HG03039 (cell line): Measurements from ENCODE around the gene DNAJB11.
"Not testable (repeated sequence)": the region's sequence is repeated elsewhere in the genome, so short reads cannot be mapped to it uniquely, and the experiment has no call there.

ENCODE experiments used
- ATAC-seq: cut with Tn5 transposase; IDR thresholded peaks from one replicate; pipeline ENCODE4 v1.9.1; 2021; ENCODE audit warnings: mild to moderate bottlenecking, moderate library complexity; ENCODE audit not compliant: unreplicated experiment

The DNAJB11 gene

DNA sequence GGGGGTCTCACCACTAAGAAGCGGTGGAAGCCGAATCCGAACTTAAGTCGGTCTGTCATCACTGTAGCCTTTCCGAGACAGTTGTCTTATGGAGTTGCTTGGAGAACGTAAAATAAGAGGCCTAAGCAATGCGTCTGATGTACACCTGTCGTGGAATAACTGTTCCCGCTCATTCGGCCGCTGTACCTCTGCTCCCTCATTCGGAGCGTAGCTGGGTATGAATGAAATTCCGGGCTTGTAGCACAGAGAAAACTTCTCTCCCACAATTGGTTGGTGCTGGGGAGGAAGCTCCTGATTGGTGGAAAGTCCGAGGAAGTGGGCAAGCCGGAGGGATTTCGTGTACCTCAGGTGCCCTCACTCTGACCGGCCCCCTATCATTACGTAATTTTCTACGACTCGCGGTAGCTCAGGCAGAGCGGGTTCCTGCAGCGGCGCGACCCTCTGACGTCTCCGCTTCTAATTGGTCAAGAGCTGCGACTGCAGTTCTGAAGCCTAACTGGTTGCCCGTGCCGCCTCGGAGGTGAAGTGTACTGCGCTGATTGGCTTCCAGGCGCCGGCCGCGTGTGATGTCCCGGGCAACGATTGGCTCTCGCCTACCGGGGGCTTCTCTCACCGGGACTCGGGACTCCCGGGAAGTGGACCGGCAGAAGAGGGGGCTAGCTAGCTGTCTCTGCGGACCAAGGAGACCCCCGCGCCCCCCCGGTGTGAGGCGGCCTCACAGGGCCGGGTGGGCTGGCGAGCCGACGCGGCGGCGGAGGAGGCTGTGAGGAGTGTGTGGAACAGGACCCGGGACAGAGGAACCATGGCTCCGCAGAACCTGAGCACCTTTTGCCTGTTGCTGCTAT, at the start of gene DNAJB11:
DNAJB11 (plus strand) TSS at position 625 of the 845 bp plus-strand sequence; CDS start at position 803, 178 bp downstream.
- peak; percentile 88 for ATAC-seq

DNA sequence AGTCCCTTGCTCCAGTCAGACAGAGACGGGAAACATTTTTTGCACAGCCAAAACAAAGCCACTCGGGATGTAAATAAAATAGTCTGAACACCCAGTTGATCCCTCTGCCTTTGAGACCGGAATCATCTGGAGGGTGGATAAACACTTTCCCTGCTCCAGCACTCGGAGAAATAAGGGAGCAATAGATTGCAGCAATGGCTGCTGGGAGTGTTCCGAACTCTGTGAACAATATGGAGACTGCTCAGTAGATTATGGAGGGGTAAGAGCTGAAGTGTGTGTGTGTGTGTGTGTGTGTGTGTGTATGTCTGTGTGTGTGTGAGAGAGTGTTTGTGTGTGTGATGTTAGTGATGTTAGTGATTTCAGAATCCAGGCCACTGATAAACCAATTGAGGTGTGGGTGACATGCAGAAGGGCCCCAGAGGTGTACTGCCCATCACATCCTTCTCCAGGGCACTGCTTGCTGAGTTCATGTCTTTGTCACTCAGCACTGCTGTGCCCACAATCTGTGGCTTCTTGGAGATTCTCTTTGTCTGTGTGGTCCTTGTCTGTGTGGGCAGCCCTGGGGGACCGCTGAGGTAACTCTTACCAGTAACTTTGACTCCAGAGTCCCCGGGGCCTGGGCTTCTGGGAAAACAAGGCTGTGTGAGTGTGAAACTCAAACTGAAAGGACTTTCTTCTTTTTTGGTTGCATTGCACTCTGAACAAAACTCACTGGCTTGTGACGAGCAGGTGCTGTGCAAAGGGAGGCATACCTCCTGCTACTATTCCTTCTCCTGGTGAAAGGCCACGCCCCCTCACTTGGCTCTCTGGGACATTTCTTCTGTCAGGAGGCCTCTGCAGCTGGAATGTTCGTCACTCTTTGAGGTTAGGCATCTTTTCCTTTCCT, 49.3 kb upstream of the DNAJB11 start:
- peak; percentile 52 for ATAC-seq

DNA sequence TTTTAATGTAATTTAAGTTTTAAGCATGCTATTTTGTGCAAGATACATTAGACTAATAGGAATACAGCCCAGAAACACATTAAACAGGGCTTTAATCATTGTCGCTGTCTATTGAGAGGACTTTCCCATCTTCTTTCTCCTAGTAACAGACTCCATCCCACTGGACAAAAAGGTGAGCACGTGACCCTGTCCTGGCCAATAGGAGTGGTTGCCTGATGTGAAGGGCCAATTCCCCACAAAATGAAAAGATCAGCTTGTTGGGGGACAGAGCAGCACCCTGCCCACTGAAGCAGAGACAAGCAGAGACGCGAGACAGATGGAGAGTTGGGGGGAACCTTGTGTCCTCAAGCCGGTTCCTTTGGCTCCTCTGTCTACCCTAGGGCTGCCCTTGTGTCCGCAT, 47.5 kb upstream of the DNAJB11 start:
- ATAC-seq = no peak

DNA sequence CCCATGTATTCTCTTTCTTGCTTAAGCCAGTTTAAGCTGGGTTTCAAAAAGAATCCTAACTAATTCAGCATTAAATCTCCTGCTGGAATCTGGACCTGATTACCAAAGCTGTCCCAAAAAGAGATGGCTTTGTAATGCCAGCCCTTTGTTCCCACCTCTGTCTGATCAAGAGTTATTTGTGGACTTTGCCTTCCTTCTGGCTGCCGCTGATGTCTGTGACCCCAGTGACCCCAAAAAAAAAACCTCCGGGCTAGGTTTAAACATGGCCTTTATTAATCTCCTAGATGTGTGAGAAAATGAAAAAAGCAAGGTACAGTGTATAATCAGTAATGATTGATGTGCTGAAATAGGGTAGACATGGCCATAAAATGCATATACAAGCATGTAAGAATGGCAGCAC, 47.1 kb upstream of the DNAJB11 start:
- ATAC-seq = no peak

DNA sequence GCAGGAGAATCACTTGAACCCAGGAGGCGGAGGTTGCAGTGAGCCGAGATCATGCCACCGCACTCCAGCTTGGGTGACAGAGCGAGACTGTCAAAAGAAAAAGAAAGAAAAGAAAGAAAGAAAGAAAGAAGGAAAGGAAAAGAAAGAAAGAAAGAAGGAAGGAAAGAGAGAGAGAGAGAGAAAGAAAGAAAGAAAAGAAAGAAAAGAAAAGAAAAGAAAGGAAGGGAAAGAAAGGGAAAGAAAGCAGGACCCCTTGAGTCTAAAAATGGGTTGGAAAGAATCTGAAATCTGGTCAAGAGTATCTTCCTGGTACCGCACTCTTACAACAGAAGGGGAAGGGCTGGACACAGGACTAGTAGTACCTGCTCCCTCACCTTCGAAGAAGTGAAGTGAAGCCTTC, 45.9 kb upstream of the DNAJB11 start:
- no peak for ATAC-seq

DNA sequence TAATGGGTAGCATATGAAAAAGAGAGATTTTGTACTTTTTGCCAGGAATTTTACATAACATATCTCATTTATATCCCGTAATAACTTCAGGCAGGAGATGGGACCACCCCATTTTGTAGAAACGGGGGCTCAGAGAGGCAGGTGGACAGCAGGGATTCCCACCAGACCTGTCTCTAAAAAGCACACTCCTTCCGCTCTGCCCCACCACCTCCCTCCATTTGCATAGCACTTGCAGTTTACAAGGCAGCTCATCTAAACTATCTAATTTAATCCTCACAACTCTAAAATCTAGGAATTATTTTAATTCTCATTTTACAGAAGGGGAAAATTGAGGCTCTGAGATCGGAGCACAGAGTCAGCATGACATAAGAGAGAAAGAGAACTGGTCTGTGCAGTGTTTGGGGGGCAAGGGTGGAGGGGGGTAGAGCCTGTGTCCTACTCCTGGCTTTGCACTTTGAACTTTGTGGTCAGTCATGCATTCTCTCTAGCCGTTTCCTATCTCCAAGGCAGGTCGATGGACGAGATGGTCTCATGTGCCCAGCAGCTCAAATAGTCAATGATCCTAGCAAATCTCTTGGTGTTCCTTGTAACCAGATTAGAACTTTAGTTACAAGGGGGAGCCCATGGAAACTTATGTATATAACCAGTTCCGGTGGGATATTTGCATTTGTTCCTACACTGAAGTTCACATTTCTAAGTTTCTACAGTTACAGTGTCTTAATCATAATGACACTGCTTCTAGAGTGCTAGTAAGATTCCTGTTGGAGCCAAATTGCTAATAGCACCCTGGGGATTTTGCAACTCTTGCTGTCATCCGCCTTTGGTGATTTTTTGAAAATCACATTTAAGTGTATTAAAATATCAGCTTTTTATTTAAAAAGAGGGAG, 44.9 kb upstream of the DNAJB11 start:
- no peak for ATAC-seq

DNA sequence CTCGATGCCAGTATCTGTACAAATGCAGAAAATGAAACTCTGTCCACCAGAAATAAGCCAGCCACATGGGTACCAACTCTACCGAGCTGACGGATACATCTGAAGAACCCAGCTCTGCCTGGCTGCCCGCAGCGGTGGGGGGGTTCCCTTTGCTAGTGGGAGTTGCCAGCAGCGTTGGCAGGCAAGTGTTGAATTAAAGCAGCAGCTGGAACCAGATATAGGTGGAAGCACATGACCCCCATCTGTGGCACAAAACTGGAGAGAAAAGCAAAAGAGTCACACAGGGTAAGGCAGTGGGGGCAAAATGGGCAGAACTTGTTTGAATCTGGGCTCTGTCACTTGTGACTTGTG, 44.3 kb upstream of the DNAJB11 start:
- ATAC-seq = no peak

DNA sequence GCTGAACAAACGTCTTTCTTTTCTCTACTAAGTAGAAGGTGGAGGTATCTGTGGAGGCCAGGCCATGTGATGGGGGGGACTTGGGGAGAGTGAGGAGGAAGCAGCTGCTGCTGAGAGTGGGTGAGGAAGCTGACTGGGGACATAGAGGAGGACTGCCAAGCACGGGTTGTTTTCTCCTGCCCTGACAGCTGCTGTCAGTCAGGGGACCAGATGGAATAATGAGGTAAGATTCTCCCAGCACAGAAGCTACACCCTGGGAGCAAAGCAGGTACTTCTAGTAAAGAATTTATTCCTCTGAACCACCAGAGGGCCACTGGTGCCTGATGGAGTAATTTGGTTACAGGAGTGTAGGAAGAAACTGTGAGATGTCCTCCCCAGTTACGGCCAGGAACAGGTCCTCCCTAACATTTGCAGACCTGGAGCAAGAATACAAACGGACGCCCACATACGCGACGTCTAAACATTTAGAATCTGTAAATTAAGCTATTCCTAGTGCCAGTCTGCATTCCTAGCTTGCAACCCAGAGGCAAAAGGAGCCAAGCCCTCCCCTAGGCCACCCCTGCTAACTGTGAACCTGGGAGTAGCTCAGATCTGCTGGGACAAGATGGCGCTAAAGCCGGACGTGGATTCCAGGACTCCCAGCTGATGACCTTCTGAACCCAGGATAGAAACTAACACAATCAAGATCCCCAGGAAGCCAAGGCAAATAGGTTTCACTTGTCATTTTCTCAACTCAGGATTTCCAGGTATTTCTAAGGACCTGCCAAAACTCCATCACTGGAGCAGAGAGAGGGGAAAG, 41.1 kb upstream of the DNAJB11 start:
- no peak for ATAC-seq

DNA sequence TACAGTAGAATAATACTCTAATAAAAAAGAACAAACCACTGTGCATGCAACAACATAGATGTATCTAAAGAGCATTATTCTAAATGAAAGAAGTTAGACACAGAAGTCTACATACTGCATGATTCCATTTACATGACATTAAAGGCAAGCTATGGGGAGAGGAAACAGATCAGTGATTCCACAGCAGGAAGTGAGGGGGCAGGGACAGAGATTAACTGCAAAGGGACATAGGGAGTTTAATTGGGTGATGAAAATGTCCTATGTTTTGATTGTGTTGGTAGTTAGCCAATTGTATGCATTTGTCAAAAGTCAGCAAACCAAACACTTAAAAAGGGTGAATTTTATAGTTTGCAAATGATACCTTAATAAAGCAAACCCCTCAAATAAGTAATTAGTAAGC, 40.1 kb upstream of the DNAJB11 start:
- ATAC-seq = no peak

DNA sequence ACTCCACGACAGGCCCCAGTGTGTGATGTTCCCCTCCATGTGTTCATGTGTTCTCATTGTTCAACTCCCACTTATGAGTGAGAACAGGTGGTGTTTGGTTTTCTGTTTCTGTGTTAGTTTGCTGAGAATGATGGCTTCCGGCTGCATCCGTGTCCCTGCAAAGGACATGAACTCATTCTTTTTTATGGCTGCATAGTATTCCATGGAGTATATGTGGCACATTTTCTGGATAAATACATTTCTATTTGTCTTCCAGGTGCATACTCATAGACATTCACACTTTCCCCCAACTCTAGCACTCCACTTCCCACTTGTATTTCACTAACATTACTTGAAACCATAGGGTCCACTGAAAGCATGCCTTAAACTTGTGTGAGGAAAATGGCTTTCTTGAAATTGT, 38.8 kb upstream of the DNAJB11 start:
- not testable (repeated sequence) for ATAC-seq

DNA sequence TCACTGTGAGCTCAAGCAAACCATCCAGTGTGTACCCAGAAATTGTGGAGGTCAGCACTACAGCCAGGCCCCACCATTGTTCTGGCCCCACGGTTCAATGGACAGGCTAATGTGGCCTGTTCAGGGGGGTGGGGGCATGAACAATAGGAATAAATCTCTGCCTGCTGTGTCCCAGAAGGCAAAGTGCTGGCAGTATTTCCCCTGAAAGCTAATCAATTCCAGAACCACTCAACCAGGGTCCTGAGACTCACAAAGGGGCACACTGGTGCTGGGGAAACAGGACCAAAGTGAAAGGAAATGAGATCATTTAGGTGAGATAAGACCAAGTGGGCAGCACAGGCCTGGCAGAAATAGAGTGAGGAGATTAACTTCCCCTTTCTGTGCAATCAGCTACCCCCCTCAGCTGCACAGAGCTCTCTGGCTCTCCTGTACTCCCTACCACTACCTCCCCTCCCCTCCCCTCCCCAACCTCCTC, 37.9 kb upstream of the DNAJB11 start:
- ATAC-seq = no peak

DNA sequence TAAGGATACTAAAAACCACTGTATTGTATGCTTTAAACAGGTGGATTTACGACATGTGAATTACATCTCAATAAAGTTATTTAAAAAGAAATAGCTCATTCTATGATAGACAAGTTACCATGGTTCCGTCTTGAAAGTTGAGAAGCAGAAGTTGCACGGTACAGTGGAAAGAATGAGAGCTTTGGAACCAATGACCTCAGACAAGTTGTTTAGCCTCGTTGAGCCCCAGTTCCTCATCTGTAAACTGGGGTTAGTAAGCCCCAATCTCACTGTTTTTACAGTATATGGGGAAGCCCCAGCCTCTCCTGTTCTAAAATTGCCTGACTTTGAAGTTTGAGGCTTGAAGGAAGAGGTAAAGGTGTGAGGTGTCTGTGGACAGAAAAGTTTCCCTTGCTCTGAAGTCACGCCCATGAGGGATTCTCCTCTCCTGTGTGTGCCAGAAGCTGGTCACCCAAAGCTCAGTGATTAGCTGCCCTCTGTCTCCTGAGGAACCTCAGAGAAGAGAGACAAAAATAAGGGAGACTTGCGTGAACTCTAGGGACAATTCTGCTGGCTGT, 36.3 kb upstream of the DNAJB11 start:
- peak; percentile 76 for ATAC-seq

DNA sequence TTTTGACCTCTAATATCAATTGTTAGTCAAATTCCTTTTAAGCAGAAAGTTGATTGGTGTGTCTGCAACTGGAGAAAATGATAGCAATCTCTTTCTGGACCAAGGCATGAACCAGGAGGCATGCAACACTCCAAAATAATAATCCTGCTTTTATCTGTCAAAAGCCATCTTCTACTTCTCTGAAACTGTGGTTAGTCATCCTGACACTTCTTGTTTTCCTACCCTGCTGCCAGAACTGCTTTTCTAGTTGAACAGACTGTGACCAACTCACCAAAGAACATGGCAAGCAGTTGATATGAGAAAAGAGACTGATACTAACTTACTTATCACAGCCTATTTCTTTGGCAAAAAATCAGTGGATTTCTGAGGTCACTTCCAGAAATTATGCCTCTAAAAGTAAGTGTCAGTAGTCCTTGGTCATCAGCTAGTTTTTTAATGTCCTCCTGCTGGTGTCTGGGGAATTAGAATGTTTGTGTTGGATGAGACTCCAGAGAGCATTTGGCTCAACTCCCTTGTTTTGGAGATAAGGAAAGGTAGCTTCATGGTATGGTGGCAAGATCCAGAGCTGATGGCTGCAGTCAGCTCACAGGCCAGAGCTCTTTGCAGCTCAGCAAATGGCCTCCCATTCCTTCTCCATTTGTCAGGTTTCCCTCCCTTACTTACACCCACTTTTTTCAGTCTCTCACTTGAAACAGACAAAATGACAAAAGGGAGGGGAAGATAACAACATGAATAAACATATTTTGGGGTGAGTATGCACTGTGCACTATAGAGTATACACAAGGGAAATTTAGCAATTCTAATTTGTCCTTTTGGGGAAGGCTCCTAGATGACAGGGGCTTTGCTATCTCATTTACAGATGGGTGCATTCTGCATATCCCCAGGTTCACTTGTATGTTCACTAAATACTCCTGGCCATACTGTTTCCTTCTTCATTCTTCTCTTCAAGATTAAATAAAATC, 33.4 kb upstream of the DNAJB11 start:
- ATAC-seq = no peak

DNA sequence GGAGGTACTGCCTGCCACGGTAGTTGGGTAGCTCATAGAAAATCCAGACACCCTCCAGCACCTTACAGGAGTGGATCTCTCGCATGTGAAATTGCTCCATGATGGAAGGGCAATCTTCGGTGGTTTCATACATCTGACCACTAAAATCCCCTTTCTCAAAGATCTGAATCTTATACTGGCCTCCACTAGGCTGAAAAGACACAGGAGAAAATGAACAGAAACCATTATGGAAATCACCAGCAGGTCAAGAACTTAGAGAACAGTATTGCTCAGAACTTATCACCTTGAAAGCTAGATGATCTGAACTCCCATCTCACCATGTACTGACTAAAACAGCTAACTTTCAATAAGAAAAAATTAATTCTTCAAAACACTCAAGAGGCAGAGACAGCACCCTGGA, 31.7 kb upstream of the DNAJB11 start:
- ATAC-seq = peak; percentile 26

DNA sequence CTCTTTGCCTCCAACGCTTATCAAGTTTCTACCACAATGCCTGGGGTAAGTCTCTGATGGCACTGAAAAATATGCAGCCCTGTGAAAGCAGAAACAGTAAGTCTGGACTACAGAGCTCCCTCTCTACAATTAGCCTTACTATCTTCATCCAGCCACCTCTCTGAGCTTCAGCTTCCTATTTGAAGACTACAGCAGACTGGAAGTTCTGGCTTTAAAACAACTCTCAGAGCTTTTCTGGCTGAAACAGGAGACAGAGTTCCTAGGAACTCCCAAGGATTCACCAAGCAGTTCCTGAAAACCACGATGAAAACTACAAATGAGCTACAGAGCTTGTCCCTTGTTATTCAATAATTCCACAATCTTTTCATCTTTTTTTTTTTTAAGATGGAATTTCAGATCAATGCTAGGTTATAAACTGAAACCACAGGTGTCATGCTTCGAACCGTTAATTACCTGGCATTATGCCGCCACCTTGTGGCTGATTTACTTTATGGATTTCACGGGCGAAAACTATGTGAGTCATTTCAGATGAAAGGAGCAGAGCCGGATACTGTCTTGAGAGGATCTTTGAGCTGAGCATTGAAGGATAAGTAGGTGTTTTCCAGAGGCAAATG, 30.2 kb upstream of the DNAJB11 start:
- no peak for ATAC-seq

DNA sequence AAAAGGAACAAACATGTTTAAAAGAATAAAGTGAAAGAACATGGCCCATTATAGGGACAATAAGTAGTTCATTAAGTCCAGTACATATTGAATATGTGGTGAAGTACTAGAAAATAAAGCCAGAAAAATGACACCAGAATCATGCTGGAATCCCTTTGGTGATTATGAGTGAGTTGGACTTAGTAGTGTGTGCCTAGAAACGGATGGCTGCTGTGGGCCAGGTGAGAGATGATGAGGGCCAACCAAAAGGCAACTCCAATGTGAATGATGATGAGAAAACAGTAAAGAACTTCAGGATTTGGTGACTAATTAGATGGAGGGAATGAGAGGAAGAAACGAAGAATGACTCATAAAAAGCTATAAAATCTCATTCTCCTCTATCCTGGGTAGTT, 29.7 kb upstream of the DNAJB11 start:
- ATAC-seq = no peak

DNA sequence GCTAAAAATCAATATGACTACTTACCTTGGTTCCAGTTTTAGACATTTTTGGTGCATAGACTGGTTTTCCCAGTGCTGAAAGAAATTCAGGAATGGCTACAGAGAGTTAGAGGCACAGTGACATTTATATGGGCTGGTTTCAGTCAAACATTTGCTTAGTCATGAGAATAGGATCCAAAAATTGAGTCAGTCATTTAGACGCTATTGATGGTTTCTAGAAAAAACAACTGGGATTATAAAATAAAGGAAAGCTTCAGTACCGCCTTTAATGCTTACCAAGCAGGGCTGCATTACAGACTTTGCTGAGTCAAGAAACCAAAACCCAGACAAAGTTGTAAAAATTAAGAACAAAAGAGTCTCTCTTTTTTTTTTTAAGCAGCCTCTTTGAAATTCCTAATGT, 26.2 kb upstream of the DNAJB11 start, which contains the start of gene CRYGS:
CRYGS (minus strand) TSS at position 100 of the 400 bp plus-strand sequence; CDS start at position 46, 54 bp downstream.
- no peak for ATAC-seq

DNA sequence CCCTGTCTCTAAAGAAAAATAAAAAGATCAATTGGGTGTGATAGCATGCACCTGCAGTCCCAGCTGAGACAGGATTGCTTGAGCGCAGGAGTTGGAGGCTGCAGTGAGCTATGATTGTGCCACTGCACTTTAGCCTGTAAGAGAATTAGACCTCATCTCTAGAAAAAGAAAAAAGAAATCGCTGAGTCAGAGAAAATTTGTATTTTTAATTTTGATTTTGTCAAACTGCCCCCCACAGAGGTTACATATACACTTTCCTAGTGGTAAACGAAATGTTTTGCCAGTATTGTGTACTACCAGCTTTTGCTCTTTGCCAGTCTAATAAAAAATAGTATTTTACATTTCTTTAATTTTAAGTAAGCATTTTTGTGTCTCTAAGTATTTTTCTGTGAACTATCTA, 21.0 kb upstream of the DNAJB11 start:
- ATAC-seq = no peak
